Measurements from ENCODE around the gene LRRC74B.
"Not testable (repeated sequence)": the region's sequence is repeated elsewhere in the genome, so short reads cannot be mapped to it uniquely, and the experiment has no call there.

Gene LRRC74B

GRCh38 chr22:21067075-21067900 is 21.5 kb downstream of the LRRC74B start:
- DNase-seq (ENCODE audit: insufficient read length, low spot score) = no peak
- no peak for TF ChIP-seq POLR2A (IDR thresholded peaks at IDR 0.05; ENCODE audit: low read depth, low read length)
- FAIRE-seq = no peak

- no peak for DNase-seq (ENCODE audit: insufficient read length, low spot score)
- no peak for FAIRE-seq
- no peak for TF ChIP-seq POLR2A (IDR thresholded peaks at IDR 0.05; ENCODE audit: low read depth, low read length)
Observed at GRCh38 chr22:21067901-21068680, 22.3 kb downstream of the LRRC74B start.

GRCh38 chr22:21068681-21069276 is 23.0 kb downstream of the LRRC74B start:
- no peak for FAIRE-seq
- no peak for TF ChIP-seq POLR2A (IDR thresholded peaks at IDR 0.05; ENCODE audit: low read depth, low read length)
- DNase-seq (ENCODE audit: insufficient read length, low spot score) = no peak

GRCh38 chr22:21069375-21069774 is 23.6 kb downstream of the LRRC74B start:
- DNase-seq (ENCODE audit: insufficient read length, low spot score) (no peak), FAIRE-seq (no peak)
- no peak for TF ChIP-seq POLR2A (IDR thresholded peaks at IDR 0.05; ENCODE audit: low read depth, low read length)

GRCh38 chr22:21070690-21071615 is 25.2 kb downstream of the LRRC74B start:
- TF ChIP-seq POLR2A (IDR thresholded peaks at IDR 0.05; ENCODE audit: low read depth, low read length) = no peak
- DNase-seq (ENCODE audit: insufficient read length, low spot score) (no peak), FAIRE-seq (no peak)

GRCh38 chr22:21071796-21072195 is 26.1 kb downstream of the LRRC74B start:
- not testable (repeated sequence) for DNase-seq (ENCODE audit: insufficient read length, low spot score); FAIRE-seq

- TF ChIP-seq POLR2A (IDR thresholded peaks at IDR 0.05; ENCODE audit: low read depth, low read length) = no peak
- DNase-seq (ENCODE audit: insufficient read length, low spot score) = no peak
- no peak for FAIRE-seq
Observed at GRCh38 chr22:21073023-21073422, 27.3 kb downstream of the LRRC74B start.

- DNase-seq (ENCODE audit: insufficient read length, low spot score) = no peak
- no peak for TF ChIP-seq POLR2A (IDR thresholded peaks at IDR 0.05; ENCODE audit: low read depth, low read length)
- FAIRE-seq = no peak
Observed at GRCh38 chr22:21073482-21073881, 27.7 kb downstream of the LRRC74B start.

GRCh38 chr22:21074102-21074715 is 28.5 kb downstream of the LRRC74B start:
- FAIRE-seq (peak; percentile 88), DNase-seq (ENCODE audit: insufficient read length, low spot score) (peak; percentile 81)
- no peak for TF ChIP-seq POLR2A (IDR thresholded peaks at IDR 0.05; ENCODE audit: low read depth, low read length)

GRCh38 chr22:21075516-21076138 is 29.9 kb downstream of the LRRC74B start:
- FAIRE-seq = no peak
- no peak for DNase-seq (ENCODE audit: insufficient read length, low spot score)
- no peak for TF ChIP-seq POLR2A (IDR thresholded peaks at IDR 0.05; ENCODE audit: low read depth, low read length)

- no peak for TF ChIP-seq POLR2A (IDR thresholded peaks at IDR 0.05; ENCODE audit: low read depth, low read length)
- no peak for FAIRE-seq
- DNase-seq (ENCODE audit: insufficient read length, low spot score) = no peak
Observed at GRCh38 chr22:21076912-21077625, 31.3 kb downstream of the LRRC74B start.

- no peak for DNase-seq (ENCODE audit: insufficient read length, low spot score)
- FAIRE-seq = no peak
- TF ChIP-seq POLR2A (IDR thresholded peaks at IDR 0.05; ENCODE audit: low read depth, low read length) = no peak
Observed at GRCh38 chr22:21077884-21078508, 32.2 kb downstream of the LRRC74B start.
